PC-9 (cell line): ENCODE results near the gene HOMER3. TPM values are rescaled to one million over a fixed set of nuclear protein-coding genes. Genes with fewer than 3 reads are reported as not detected.
A peak's percentile ranks its signal among the peaks of the same experiment; 100 is the strongest.
"Not testable (repeated sequence)": the region's sequence is repeated elsewhere in the genome, so short reads cannot be mapped to it uniquely, and the experiment has no call there.

Experiments
- BruUV-seq: library from RNA; stranded (reverse); fragments of 400-500 nt; replicated peaks from 2 replicates; lab custom pipeline; 2021; lab: Mats Ljungman, UMichigan
- CTCF ChIA-PET: fragments of 300-600 bp; sonication (Branson Sonifier 250); formaldehyde crosslinking; loops from one replicate; lab custom pipeline; 2022; ENCODE audit warnings: antibody characterized with exemption; lab: Charles Lee
- POLR2A ChIA-PET: fragments of 300-600 bp; sonication (Branson Sonifier 250); formaldehyde crosslinking; loops from one replicate; lab custom pipeline; 2022; ENCODE audit warnings: antibody characterized with exemption; ENCODE audit not compliant: unreplicated experiment; lab: Charles Lee
- DNase-seq, 2 experiments: peaks; one replicate each; pipeline versions ENCODE4 v3.0.0 to v3.0.0-alpha.2; 2015 to 2022; ENCODE audit warnings: mixed read lengths in 1 of 2
- H2AFZ ChIP-seq: fragments of 200-600 bp; sonication (generic); 2 replicates; pipeline ENCODE4 v1.8.1; 2017; ENCODE audit warnings: antibody characterized with exemption
- H3F3A ChIP-seq: fragments of 200-600 bp; sonication (generic); 2 replicates; pipeline ENCODE4 v1.8.1; 2017; ENCODE audit warnings: antibody characterized with exemption, mild to moderate bottlenecking, low read depth; ENCODE audit not compliant: insufficient read depth
- H3K27ac ChIP-seq: fragments of 200-600 bp; sonication (generic); 2 replicates; pipeline ENCODE4 v1.6.1; 2016; ENCODE audit warnings: mixed run types
- H3K27me3 ChIP-seq: fragments of 200-600 bp; sonication (generic); 2 replicates; pipeline ENCODE4 v1.6.1; 2016; ENCODE audit warnings: low read depth, mixed run types; ENCODE audit not compliant: insufficient read depth
- H3K36me3 ChIP-seq: fragments of 200-600 bp; sonication (generic); 2 replicates; pipeline ENCODE4 v1.6.1; 2016; ENCODE audit warnings: low read depth, mixed run types
- H3K4me1 ChIP-seq: fragments of 200-600 bp; sonication (generic); replicated peaks from 2 replicates; pipeline ENCODE4 v1.6.1; 2016; ENCODE audit warnings: mixed run types; ENCODE audit not compliant: insufficient read depth
- H3K4me2 ChIP-seq: fragments of 200-600 bp; sonication (generic); 2 replicates; pipeline ENCODE4 v1.6.1; 2017; ENCODE audit warnings: mixed run types
- H3K4me3 ChIP-seq: fragments of 200-600 bp; sonication (generic); 2 replicates; pipeline ENCODE4 v1.6.1; 2016; ENCODE audit warnings: mixed run types
- H3K79me2 ChIP-seq: fragments of 200-600 bp; sonication (generic); 2 replicates; pipeline ENCODE4 v1.6.1; 2017; ENCODE audit warnings: low read depth, mixed run types
- H3K9me2 ChIP-seq: fragments of 200-600 bp; sonication (generic); 2 replicates; pipeline ENCODE4 v1.8.1; 2017; ENCODE audit warnings: mild to moderate bottlenecking; ENCODE audit not compliant: insufficient read depth
- H3K9me3 ChIP-seq: fragments of 200-600 bp; sonication (generic); 2 replicates; pipeline ENCODE4 v1.8.1; 2016; ENCODE audit warnings: low read depth; ENCODE audit not compliant: insufficient read depth
- H4K20me1 ChIP-seq: fragments of 200-600 bp; sonication (generic); 2 replicates; pipeline ENCODE4 v1.8.1; 2017; ENCODE audit not compliant: insufficient read depth
- CTCF ChIP-seq: fragments of 200-600 bp; sonication (generic); conservative IDR thresholded peaks from 2 replicates; pipeline ENCODE4 v1.6.1; 2017; ENCODE audit warnings: mixed run types, antibody characterized with exemption, mild to moderate bottlenecking, moderate library complexity
- EZH2 ChIP-seq: fragments of 200-600 bp; sonication (generic); IDR thresholded peaks from 2 replicates; pipeline ENCODE4 v1.8.0; 2017; ENCODE audit warnings: antibody characterized with exemption, low read depth
- intact Hi-C: fragments of 100-400 bp; cut with micrococcal nuclease; formaldehyde crosslinking; loops from one replicate; pipeline ENCODE4 v1.10.0; 2022; ENCODE audit not compliant: unreplicated experiment
- total RNA-seq: library from RNA; stranded (reverse); gene quantifications from 2 replicates; pipeline ENCODE4 v1.2.3, GENCODE V29; 2021

HOMER3 gene
- total RNA-seq, 1 experiment from 2014 or later = 55.7 TPM

- no peaks in the 10 kb centered on the region for H3K36me3 ChIP-seq
- no peaks in the 10 kb centered on the region for H3K27me3 ChIP-seq
- TF ChIP-seq EZH2 (no peak), CTCF (no peak)
- peaks cover 50% of the 10 kb centered on the region for H3F3A ChIP-seq
- H3K4me1 ChIP-seq = peaks cover 31% of the 10 kb centered on the region
- no peak overlapping the region for H2AFZ ChIP-seq
- no peaks in the 10 kb centered on the region for H3K9me2 ChIP-seq
- DNase-seq = no peak
- no peaks in the 10 kb centered on the region for H3K79me2 ChIP-seq
- no peak overlapping the region for H3K4me2 ChIP-seq
- intact Hi-C loops = no loop called here
- no peak overlapping the region for H3K4me3 ChIP-seq
- POLR2A ChIA-PET = no interaction called here
- H4K20me1 ChIP-seq = no peaks in the 10 kb centered on the region
- no peaks in the 10 kb centered on the region for H3K9me3 ChIP-seq
- CTCF ChIA-PET = no interaction called here
- BruUV-seq = no TSS peak
- no peak overlapping the region for H3K27ac ChIP-seq
These were observed 13.1 kb upstream of the HOMER3 start for GRCh38 chr19:18954094-18954493.

- Histone ChIP-seq H2AFZ (peak overlapping the region; percentile 58), H3K4me1 (peaks cover 31% of the 10 kb centered on the region), H3F3A (peaks cover 48% of the 10 kb centered on the region), H3K27ac (peak overlapping the region; percentile 75), H3K4me2 (peak overlapping the region; percentile 60)
- BruUV-seq, H3K4me3 ChIP-seq, H3K9me2 ChIP-seq, POLR2A ChIA-PET, H3K9me3 ChIP-seq, H3K36me3 ChIP-seq, H3K79me2 ChIP-seq, intact Hi-C loops, H4K20me1 ChIP-seq, H3K27me3 ChIP-seq: not testable (repeated sequence)
- CTCF ChIA-PET = interaction anchor here (0.7 kb wide), 3 partner anchors 86 to 370 kb away, joined by 9 to 23 read pairs (median 21); no protein-coding TSS in a partner anchor
- peak; percentile 39 to 74 for DNase-seq
These were observed 11.5 kb upstream of the HOMER3 start for GRCh38 chr19:18952364-18953003.

GRCh38 chr19:18951721-18952281, 10.8 kb upstream of the HOMER3 start:
- no peaks in the 10 kb centered on the region for H4K20me1 ChIP-seq
- no peaks in the 10 kb centered on the region for H3K27me3 ChIP-seq
- H3F3A ChIP-seq = peaks cover 42% of the 10 kb centered on the region
- peak overlapping the region; percentile 75 for H3K27ac ChIP-seq
- H2AFZ ChIP-seq = no peak overlapping the region
- no peaks in the 10 kb centered on the region for H3K9me2 ChIP-seq
- H3K4me3 ChIP-seq = no peak overlapping the region
- H3K36me3 ChIP-seq = no peaks in the 10 kb centered on the region
- ChIA-PET CTCF (interaction anchor here (0.7 kb wide), 3 partner anchors 85 to 369 kb away, joined by 9 to 23 read pairs (median 21); no protein-coding TSS in a partner anchor), POLR2A (no interaction called here)
- no peaks in the 10 kb centered on the region for H3K9me3 ChIP-seq
- intact Hi-C loops = no loop called here
- no TSS peak for BruUV-seq
- TF ChIP-seq CTCF (no peak), EZH2 (no peak)
- H3K4me2 ChIP-seq = peak overlapping the region; percentile 60; the same call in 1 of the 2 replicates
- H3K79me2 ChIP-seq = no peaks in the 10 kb centered on the region
- H3K4me1 ChIP-seq = peaks cover 31% of the 10 kb centered on the region
- DNase-seq = peak; percentile 70 to 100
